Nephron (organoid): Measurements from ENCODE around the gene KCNK10.

Experiments used
- H3K27ac Mint-ChIP-seq, 3 experiments: 2 replicates each; pipeline ENCODE4 v1.8.0; 2020; ENCODE audit warnings: mixed read lengths in 3 of 3, mild to moderate bottlenecking in 2 of 3, moderate library complexity in 1 of 3
- H3K27me3 Mint-ChIP-seq: 2 replicates; pipeline ENCODE4 v1.8.0; 2021; ENCODE audit warnings: low read depth, mild to moderate bottlenecking, moderate library complexity, mixed read lengths
- H3K36me3 Mint-ChIP-seq: 2 replicates; pipeline ENCODE4 v1.8.0; 2020; ENCODE audit warnings: low read depth, mixed read lengths
- H3K4me1 Mint-ChIP-seq: 2 replicates; pipeline ENCODE4 v1.8.0; 2020; ENCODE audit warnings: mixed read lengths
- H3K4me3 Mint-ChIP-seq, 3 experiments: 2 replicates each; pipeline ENCODE4 v1.8.0; 2020; ENCODE audit warnings: mild to moderate bottlenecking in 3 of 3, mixed read lengths in 3 of 3, moderate library complexity in 2 of 3
- H3K9me3 Mint-ChIP-seq: 2 replicates; pipeline ENCODE4 v1.8.0; 2020; ENCODE audit warnings: mixed read lengths
- TF ChIP-seq, protein P1 (sequence below), 3 experiments: fragments of 200-600 bp; sonication (generic); IDR thresholded peaks; one replicate each; pipeline ENCODE4 v1.5.0; 2021; ENCODE audit warnings: antibody characterized with exemption in 3 of 3; ENCODE audit not compliant: unreplicated experiment in 3 of 3

The KCNK10 gene

DNA sequence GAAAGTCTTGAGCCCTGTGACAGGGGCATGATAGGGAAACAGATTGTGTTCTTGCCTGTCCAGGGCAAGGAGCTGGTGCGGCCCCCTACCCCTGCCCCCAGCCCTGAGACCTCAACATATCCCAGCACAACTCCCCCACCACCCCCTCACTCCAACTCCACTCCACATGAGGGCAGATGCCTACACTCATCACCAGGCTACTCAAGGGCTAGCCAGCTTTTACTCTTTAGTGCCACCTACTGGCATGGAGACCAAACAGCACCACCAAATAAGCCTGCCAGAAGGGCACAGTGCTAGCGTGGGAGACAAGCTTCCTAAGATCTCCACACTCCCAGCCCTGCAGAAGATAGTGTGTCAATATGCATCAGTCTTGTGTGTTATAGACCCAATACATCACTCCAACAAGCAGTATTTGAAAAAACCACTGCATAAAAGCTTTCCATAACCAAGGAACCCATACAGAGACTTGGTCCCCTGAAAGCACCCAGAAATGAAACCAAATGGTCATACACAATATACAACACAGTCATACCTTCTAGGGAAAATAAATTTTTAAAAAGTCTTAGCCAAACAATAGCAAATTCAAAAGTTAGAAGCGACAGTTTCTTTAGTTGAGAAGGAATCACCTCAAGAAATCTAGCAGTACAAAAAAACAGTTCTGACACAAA, 154.4 kb downstream of the KCNK10 start:
- TF ChIP-seq, protein P1, sequence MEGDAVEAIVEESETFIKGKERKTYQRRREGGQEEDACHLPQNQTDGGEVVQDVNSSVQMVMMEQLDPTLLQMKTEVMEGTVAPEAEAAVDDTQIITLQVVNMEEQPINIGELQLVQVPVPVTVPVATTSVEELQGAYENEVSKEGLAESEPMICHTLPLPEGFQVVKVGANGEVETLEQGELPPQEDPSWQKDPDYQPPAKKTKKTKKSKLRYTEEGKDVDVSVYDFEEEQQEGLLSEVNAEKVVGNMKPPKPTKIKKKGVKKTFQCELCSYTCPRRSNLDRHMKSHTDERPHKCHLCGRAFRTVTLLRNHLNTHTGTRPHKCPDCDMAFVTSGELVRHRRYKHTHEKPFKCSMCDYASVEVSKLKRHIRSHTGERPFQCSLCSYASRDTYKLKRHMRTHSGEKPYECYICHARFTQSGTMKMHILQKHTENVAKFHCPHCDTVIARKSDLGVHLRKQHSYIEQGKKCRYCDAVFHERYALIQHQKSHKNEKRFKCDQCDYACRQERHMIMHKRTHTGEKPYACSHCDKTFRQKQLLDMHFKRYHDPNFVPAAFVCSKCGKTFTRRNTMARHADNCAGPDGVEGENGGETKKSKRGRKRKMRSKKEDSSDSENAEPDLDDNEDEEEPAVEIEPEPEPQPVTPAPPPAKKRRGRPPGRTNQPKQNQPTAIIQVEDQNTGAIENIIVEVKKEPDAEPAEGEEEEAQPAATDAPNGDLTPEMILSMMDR (IDR thresholded peaks at IDR 0.05; ENCODE audit: unreplicated experiment in 3 of 3) = peak; percentile 20 to 32 (median 21)
- Mint-ChIP-seq H3K4me1 (no peaks in the 10 kb centered on the region), H3K27ac (no peak overlapping the region), H3K9me3 (peaks cover 20% of the 10 kb centered on the region), H3K36me3 (no peaks in the 10 kb centered on the region), H3K27me3 (peaks cover 19% of the 10 kb centered on the region), H3K4me3 (no peak overlapping the region)

DNA sequence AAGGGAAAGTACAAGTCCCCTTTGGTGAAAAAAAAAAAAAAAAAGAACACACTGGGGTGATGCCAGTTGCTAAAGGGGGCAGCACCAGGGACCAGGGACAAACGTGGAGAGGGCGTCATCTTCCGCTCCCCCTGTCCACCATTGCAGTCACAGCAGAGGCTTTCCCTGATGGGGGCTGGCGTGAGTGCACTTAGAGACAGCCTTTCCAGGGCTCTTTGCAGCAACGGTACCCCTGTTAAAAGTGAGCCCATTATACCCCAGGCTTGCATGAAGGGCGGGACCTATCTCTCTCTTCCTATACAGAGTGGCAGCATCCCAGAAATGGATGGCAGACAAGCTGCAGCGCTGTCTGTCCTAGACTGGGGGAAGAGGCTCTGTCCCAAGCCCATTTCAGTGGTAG, 155.0 kb downstream of the KCNK10 start:
- H3K36me3 Mint-ChIP-seq = no peaks in the 10 kb centered on the region
- peaks cover 21% of the 10 kb centered on the region for H3K27me3 Mint-ChIP-seq
- no peak overlapping the region for H3K27ac Mint-ChIP-seq
- peaks cover 17% of the 10 kb centered on the region for H3K9me3 Mint-ChIP-seq
- H3K4me3 Mint-ChIP-seq = no peak overlapping the region
- no peaks in the 10 kb centered on the region for H3K4me1 Mint-ChIP-seq
- TF ChIP-seq, protein P1 (IDR thresholded peaks at IDR 0.05; ENCODE audit: unreplicated experiment in 3 of 3) = no peak

DNA sequence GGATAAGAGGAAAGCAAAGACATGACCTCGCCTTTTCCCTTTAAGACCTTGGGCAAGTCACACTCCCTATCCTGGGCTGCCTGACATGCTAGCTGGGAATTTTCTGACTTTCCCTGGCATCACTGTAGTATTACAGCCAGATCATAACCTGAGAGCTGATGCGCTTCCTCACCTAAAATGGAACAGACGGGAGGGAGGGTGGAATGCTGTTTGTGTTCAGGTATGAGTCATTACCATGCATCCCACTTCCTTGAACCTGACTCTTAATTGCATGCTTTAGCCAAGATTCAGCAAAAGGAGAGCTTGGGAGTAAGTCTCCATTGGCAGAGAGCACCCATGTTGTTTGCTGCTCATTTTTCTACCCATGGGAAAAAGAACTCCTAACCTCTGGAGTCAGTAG, 156.5 kb downstream of the KCNK10 start:
- peaks cover 12% of the 10 kb centered on the region for H3K9me3 Mint-ChIP-seq
- peaks cover 15% of the 10 kb centered on the region for H3K27me3 Mint-ChIP-seq
- H3K4me3 Mint-ChIP-seq = no peak overlapping the region
- TF ChIP-seq, protein P1 (IDR thresholded peaks at IDR 0.05; ENCODE audit: unreplicated experiment in 3 of 3) = no peak
- no peaks in the 10 kb centered on the region for H3K4me1 Mint-ChIP-seq
- H3K27ac Mint-ChIP-seq = no peak overlapping the region
- no peaks in the 10 kb centered on the region for H3K36me3 Mint-ChIP-seq

DNA sequence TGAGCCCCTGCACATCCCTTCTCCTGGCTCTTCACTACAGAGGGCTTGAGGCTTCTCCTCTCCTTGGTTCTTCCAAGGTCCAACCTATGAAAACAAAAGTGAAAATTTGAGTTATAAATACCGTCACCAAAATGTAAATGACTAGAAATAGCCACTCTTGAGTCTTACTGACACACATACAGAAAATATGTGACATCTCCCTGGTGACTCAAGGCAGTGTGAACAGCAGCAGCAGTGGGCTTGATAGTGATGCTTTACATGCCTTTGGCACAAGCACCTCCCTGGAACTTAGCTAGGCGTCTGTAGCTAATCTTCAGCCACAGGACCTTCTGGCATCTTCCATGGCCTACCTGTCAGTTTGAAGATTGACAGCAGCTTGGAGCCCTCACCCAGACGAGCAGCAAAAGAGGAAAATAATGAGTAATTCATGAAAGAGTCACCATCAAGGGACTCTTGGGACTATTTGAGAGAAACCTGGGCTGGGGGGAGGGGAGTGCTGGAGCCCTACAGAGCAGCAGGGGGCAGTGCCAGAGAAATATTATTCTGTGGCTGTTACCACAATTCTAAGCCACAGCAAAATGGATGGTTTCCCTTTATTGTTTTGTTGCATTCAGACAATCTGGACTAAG, 158.0 kb downstream of the KCNK10 start:
- no peak overlapping the region for H3K27ac Mint-ChIP-seq
- H3K27me3 Mint-ChIP-seq = peaks cover 15% of the 10 kb centered on the region
- no peak overlapping the region for H3K4me3 Mint-ChIP-seq
- no peaks in the 10 kb centered on the region for H3K4me1 Mint-ChIP-seq
- no peaks in the 10 kb centered on the region for H3K36me3 Mint-ChIP-seq
- peaks cover 5% of the 10 kb centered on the region for H3K9me3 Mint-ChIP-seq
- TF ChIP-seq, protein P1 (IDR thresholded peaks at IDR 0.05; ENCODE audit: unreplicated experiment in 3 of 3) = no peak

DNA sequence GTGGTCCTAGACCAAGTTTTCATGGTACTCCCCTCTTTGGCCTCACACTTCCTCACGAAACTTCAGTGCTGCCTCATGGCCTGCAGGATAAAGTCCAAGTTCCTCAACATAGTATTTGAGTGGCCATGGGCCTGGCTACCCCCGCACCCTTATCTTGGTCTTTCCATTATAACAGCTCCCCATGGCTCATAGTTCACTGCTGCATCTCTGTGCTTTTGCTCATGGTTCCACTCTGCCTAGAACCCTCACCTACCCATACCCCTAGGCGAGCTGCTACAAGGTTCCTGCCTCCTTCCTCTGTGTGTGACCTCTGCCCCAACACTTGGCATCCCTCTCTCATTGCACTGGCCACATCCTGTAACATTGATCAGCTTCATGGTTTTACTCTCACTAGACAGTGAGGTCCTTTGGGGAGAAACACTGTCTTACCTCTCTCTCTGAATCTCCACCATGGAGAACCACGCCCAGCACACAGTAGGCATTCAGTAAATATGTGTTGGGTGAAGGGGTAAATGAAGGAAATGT, 159.3 kb downstream of the KCNK10 start:
- Mint-ChIP-seq H3K9me3 (no peaks in the 10 kb centered on the region), H3K27me3 (peaks cover 25% of the 10 kb centered on the region), H3K36me3 (no peaks in the 10 kb centered on the region), H3K4me3 (no peak overlapping the region), H3K27ac (no peak overlapping the region), H3K4me1 (no peaks in the 10 kb centered on the region)
- TF ChIP-seq, protein P1 (IDR thresholded peaks at IDR 0.05; ENCODE audit: unreplicated experiment in 3 of 3) = no peak
